ENCODE results near the gene AKAP13. TPM values are rescaled to one million over a fixed set of nuclear protein-coding genes. Genes with fewer than 3 reads are reported as not detected.
A peak's percentile ranks its signal among the peaks of the same experiment; 100 is the strongest.

Gene AKAP13
- total and polyA plus RNA-seq, 2 experiments from 2014 or later: 53.1 to 108 TPM

DNA sequence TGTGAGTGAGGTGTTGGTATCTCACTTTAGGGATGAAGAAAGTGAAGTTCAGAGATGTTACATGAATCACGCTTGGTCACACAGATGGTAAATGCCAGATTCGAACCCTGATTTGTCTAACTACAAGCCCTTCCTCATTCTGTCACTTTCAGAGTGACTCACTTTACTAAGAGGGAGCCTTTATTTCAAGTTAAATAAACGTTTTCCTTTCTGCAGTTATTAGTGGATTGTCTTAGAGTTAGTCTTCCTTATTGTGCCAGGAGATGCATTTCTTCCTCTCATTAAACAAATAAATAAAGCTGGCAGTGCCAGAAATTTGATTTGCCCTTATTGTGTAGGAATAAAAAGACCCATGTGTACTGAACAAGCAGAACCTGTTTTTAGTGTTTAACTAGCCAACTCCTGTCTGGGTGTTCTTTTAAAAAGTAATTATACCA is 162.5 kb downstream of the AKAP13 start:
- no peaks in the 10 kb centered on the region for H3K9me3 ChIP-seq (ENCODE audit: low read depth)
- H3K27me3 ChIP-seq: no peaks in the 10 kb centered on the region
- no peak overlapping the region for H3K4me3 ChIP-seq
- no peaks in the 10 kb centered on the region for H3K36me3 ChIP-seq
- TF ChIP-seq, protein P1, sequence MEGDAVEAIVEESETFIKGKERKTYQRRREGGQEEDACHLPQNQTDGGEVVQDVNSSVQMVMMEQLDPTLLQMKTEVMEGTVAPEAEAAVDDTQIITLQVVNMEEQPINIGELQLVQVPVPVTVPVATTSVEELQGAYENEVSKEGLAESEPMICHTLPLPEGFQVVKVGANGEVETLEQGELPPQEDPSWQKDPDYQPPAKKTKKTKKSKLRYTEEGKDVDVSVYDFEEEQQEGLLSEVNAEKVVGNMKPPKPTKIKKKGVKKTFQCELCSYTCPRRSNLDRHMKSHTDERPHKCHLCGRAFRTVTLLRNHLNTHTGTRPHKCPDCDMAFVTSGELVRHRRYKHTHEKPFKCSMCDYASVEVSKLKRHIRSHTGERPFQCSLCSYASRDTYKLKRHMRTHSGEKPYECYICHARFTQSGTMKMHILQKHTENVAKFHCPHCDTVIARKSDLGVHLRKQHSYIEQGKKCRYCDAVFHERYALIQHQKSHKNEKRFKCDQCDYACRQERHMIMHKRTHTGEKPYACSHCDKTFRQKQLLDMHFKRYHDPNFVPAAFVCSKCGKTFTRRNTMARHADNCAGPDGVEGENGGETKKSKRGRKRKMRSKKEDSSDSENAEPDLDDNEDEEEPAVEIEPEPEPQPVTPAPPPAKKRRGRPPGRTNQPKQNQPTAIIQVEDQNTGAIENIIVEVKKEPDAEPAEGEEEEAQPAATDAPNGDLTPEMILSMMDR (IDR thresholded peaks at IDR 0.05; ENCODE audit: low read depth, low read length): no peak
- peaks cover 16% of the 10 kb centered on the region for H3K4me1 ChIP-seq (ENCODE audit: low read depth)
- no peak overlapping the region for H3K27ac ChIP-seq
- no peak for DNase-seq (ENCODE audit: low read depth in 1 of 2, low spot score in 1 of 2)

DNA sequence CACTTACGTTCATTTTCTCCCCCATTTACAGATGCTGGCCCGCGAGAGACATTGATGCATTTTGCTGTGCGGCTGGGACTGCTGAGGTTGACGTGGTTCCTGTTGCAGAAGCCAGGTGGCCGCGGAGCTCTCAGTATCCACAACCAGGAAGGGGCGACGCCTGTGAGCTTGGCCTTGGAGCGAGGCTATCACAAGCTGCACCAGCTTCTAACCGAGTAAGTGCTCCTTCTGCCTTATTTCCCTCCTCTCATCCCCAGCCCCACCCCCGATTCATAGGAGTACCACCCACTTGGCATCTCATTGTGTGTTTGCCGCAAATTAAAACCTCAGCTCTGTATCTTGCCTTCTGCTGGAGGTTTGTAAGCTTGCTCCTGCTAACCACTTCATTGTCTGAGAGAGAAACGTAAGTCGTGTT is 163.3 kb downstream of the AKAP13 start:
- Histone ChIP-seq H3K27ac (no peak overlapping the region), H3K4me3 (no peak overlapping the region), H3K4me1 (ENCODE audit: low read depth) (peaks cover 16% of the 10 kb centered on the region), H3K27me3 (no peaks in the 10 kb centered on the region), H3K36me3 (no peaks in the 10 kb centered on the region), H3K9me3 (ENCODE audit: low read depth) (no peaks in the 10 kb centered on the region)
- no peak for DNase-seq (ENCODE audit: low read depth in 1 of 2, low spot score in 1 of 2)
- TF ChIP-seq, protein P1 (IDR thresholded peaks at IDR 0.05; ENCODE audit: low read depth, low read length): no peak

DNA sequence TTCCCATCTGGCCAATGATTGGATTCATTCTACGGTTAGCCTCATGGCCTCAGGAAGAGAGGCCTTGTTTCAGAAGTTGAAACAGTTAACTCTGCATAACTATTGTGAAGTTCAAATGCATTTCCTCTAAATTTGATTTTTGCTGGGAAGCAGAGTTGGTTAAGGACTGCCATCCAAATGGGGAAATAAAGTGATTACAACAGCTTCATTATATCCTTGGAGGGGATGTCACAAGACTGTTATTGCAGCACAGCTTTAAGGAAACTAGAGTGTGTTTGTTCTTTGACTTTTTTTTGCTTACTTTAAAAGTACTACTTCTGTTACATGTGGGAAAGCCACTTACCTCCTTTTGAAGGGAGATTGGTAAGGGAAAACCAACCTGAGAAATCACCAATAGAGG is 164.8 kb downstream of the AKAP13 start:
- Histone ChIP-seq H3K27ac (no peak overlapping the region), H3K4me3 (no peak overlapping the region), H3K36me3 (no peaks in the 10 kb centered on the region), H3K9me3 (ENCODE audit: low read depth) (no peaks in the 10 kb centered on the region), H3K4me1 (ENCODE audit: low read depth) (peaks cover 16% of the 10 kb centered on the region), H3K27me3 (no peaks in the 10 kb centered on the region)
- TF ChIP-seq, protein P1 (IDR thresholded peaks at IDR 0.05; ENCODE audit: low read depth, low read length): no peak
- peak in 1 of 2 donors; percentile 86 for DNase-seq (ENCODE audit: low read depth in 1 of 2, low spot score in 1 of 2)

DNA sequence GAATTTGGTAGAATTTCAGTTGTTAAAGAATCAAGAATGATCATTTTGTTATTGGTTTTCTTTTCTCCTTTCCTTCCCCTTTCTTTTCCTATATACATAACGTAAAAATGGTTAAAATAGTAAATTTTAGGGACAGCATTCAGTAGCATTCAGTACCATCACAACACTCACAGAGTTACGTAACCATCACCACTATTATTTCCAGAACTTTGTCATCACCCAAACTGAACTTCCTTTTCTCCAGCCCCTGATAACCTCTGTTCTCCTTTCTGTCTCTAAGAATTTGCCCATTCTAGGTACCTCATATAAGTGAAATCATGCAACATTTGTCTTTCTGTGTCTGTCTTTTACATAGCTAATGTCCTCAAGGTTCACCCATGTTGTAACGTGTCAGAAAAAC is 165.3 kb downstream of the AKAP13 start:
- H3K36me3 ChIP-seq: no peaks in the 10 kb centered on the region
- TF ChIP-seq, protein P1 (IDR thresholded peaks at IDR 0.05; ENCODE audit: low read depth, low read length): no peak
- no peak overlapping the region for H3K27ac ChIP-seq

DNA sequence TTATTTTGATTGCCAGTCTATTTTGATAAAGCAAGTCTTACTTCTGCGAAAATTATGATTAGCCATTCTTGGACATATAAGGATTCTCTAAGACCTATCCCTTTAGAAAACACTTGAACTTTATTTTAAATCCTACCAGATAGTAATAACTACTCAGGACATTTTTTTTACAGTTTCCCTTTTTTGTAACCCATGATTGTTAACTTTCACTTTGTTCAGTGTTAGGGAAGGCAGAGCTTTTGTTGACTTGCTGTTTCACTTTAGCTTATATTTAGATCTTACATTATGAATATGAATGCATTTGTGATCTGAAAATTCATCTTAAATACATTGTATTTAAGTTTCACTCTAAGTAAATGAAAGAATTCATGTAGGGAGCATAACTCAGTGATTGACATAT is 167.0 kb downstream of the AKAP13 start:
- Histone ChIP-seq H3K27me3 (no peaks in the 10 kb centered on the region), H3K36me3 (no peaks in the 10 kb centered on the region), H3K9me3 (ENCODE audit: low read depth) (no peaks in the 10 kb centered on the region), H3K4me3 (no peak overlapping the region), H3K27ac (no peak overlapping the region), H3K4me1 (ENCODE audit: low read depth) (peaks cover 7% of the 10 kb centered on the region)
- DNase-seq (ENCODE audit: low read depth in 1 of 2, low spot score in 1 of 2): no peak
- TF ChIP-seq, protein P1 (IDR thresholded peaks at IDR 0.05; ENCODE audit: low read depth, low read length): no peak

More for the DNA sequence above, 165.3 kb downstream of the AKAP13 start:
- H3K4me3 ChIP-seq: no peak overlapping the region
- peak in 1 of 2 donors; percentile 34 for DNase-seq (ENCODE audit: low read depth in 1 of 2, low spot score in 1 of 2)
- H3K27me3 ChIP-seq: no peaks in the 10 kb centered on the region
- H3K9me3 ChIP-seq (ENCODE audit: low read depth): no peaks in the 10 kb centered on the region
- H3K4me1 ChIP-seq (ENCODE audit: low read depth): peaks cover 16% of the 10 kb centered on the region

DNA sequence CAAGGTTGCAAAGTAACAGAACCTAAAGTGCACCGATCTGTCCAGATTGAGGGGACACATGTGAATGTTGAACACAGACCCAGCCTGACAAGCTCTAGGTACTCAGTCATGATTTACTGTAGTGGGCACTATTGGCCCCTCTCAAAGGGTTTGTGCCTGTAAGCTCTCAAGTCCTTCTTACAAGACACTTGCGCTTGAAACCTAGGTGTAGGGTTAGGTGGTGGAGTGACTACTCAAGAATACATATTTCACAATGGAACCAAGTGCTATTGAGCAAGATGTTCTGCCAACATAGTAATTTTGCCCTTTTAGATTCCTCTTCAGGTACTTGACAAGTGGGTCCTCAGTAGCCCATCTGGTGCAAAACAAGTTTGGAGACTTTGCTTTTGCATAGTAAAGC is 169.9 kb downstream of the AKAP13 start:
- Histone ChIP-seq H3K27ac (no peak overlapping the region), H3K4me3 (no peak overlapping the region), H3K36me3 (no peaks in the 10 kb centered on the region), H3K4me1 (ENCODE audit: low read depth) (peaks cover 7% of the 10 kb centered on the region), H3K9me3 (ENCODE audit: low read depth) (no peaks in the 10 kb centered on the region), H3K27me3 (no peaks in the 10 kb centered on the region)
- no peak for DNase-seq (ENCODE audit: low read depth in 1 of 2, low spot score in 1 of 2)
- TF ChIP-seq, protein P1 (IDR thresholded peaks at IDR 0.05; ENCODE audit: low read depth, low read length): no peak
